ENCODE data around the gene MALRD1.

GRCh38 chr10:19699299-19699698, 650.7 kb downstream of the MALRD1 start:
- TF ChIP-seq POLR2AphosphoS5 (IDR thresholded peaks at IDR 0.05; ENCODE audit: low read depth, low read length) (no peak), SIN3A (IDR thresholded peaks at IDR 0.05; ENCODE audit: borderline replicate concordance, insufficient read depth, low read depth, low read length) (no peak), CTCF (IDR thresholded peaks at IDR 0.05) (no peak)

Data from Panc1 (cell line).